GM19023 (cell line): ENCODE measurements around the gene NACC2.

Source experiments
- ATAC-seq: cut with Tn5 transposase; IDR thresholded peaks from one replicate; pipeline ENCODE4 v1.9.1; 2021; ENCODE audit warnings: mild to moderate bottlenecking, moderate library complexity; ENCODE audit not compliant: unreplicated experiment

Gene NACC2

GRCh38 chr9:136129176-136129575 is 34.1 kb upstream of the NACC2 start:
- no peak for ATAC-seq

- ATAC-seq: no peak
Observed at GRCh38 chr9:136128436-136128835, 33.3 kb upstream of the NACC2 start.

GRCh38 chr9:136127313-136127712 is 32.2 kb upstream of the NACC2 start:
- ATAC-seq: no peak

GRCh38 chr9:136124976-136125692 is 30.0 kb upstream of the NACC2 start:
- no peak for ATAC-seq

GRCh38 chr9:136122425-136123383 is 27.6 kb upstream of the NACC2 start:
- no peak for ATAC-seq

- no peak for ATAC-seq
Observed at GRCh38 chr9:136121801-136122200, 26.7 kb upstream of the NACC2 start.

- no peak for ATAC-seq
Observed at GRCh38 chr9:136120438-136120844, 25.4 kb upstream of the NACC2 start.

GRCh38 chr9:136119883-136120393 is 24.8 kb upstream of the NACC2 start:
- ATAC-seq: no peak

GRCh38 chr9:136119061-136119882 is 24.2 kb upstream of the NACC2 start:
- peak; percentile 5 for ATAC-seq

GRCh38 chr9:136118320-136119060 is 23.4 kb upstream of the NACC2 start, which contains the start of gene TMEM250:
TMEM250 (minus strand) TSS chr9:136118875; CDS start chr9:136116900, 1,975 bp downstream.
- peak; percentile 70 for ATAC-seq

- peak; percentile 9 for ATAC-seq
Observed at GRCh38 chr9:136117916-136118319, 22.8 kb upstream of the NACC2 start.

GRCh38 chr9:136117291-136117915 is 22.3 kb upstream of the NACC2 start:
- ATAC-seq: no peak

- ATAC-seq: no peak
Observed at GRCh38 chr9:136116360-136117098, 21.4 kb upstream of the NACC2 start.

- no peak for ATAC-seq
Observed at GRCh38 chr9:136115641-136116359, 20.7 kb upstream of the NACC2 start.

- ATAC-seq: no peak
Observed at GRCh38 chr9:136115206-136115605, 20.1 kb upstream of the NACC2 start.

GRCh38 chr9:136114610-136115009 is 19.5 kb upstream of the NACC2 start:
- no peak for ATAC-seq

- ATAC-seq: no peak
Observed at GRCh38 chr9:136112541-136112940, 17.5 kb upstream of the NACC2 start.

- ATAC-seq: no peak
Observed at GRCh38 chr9:136111910-136112309, 16.8 kb upstream of the NACC2 start.
